GM12875 (cell line): ENCODE measurements around the gene TGFA.

ENCODE experiments used
- H3K4me3 ChIP-seq: one replicate; pipeline ENCODE4 v1.5.1; 2011; ENCODE audit warnings: low read depth, low read length, control low read depth
- TF ChIP-seq, protein P1 (sequence below): IDR thresholded peaks from 2 replicates; pipeline ENCODE4 v1.5.1; 2011; ENCODE audit warnings: low read depth, mild to moderate bottlenecking, control low read depth, inconsistent platforms, low read length, moderate library complexity, borderline replicate concordance; ENCODE audit not compliant: insufficient read depth

The TGFA gene

DNA sequence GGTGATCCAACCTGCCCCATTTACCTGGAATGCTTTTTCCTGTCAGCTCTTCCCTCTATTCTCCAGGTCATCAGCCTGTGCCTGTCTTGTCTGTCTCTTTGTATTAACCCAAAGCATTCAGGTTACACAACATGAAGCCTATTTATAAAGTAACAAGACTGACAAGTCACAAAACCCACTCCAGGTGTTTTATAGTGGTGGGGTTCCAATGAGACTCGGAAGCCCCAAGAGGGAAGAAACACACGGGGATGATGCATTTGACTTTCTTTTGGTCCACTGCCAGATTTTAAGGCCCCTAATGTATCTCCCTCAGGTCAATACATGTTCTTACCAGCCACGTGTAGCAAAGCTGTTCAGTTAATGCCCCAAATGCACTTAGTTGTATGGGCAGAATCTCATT lies 27.5 kb downstream of the TGFA start:
- TF ChIP-seq, protein P1, sequence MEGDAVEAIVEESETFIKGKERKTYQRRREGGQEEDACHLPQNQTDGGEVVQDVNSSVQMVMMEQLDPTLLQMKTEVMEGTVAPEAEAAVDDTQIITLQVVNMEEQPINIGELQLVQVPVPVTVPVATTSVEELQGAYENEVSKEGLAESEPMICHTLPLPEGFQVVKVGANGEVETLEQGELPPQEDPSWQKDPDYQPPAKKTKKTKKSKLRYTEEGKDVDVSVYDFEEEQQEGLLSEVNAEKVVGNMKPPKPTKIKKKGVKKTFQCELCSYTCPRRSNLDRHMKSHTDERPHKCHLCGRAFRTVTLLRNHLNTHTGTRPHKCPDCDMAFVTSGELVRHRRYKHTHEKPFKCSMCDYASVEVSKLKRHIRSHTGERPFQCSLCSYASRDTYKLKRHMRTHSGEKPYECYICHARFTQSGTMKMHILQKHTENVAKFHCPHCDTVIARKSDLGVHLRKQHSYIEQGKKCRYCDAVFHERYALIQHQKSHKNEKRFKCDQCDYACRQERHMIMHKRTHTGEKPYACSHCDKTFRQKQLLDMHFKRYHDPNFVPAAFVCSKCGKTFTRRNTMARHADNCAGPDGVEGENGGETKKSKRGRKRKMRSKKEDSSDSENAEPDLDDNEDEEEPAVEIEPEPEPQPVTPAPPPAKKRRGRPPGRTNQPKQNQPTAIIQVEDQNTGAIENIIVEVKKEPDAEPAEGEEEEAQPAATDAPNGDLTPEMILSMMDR, result no peak
- no peak overlapping the region for H3K4me3 ChIP-seq

DNA sequence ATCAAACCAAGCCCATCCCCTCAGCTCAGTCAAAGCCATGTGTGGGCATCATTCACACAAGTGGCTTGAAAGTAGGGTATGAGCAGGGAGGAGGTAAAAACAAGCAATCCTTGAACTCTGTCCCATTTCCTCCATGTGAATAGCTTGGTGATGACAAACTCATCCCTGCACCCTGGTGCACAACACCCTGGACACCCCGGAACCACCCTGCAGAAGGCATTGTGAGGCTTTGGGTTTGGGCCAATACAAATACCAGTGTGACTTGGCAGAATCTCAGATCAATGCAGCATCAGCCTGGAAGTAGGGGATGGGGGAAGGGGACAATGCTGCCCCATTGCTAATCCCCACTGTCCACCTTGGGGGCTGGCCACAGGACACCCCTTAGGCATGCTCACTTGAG lies 28.6 kb downstream of the TGFA start:
- TF ChIP-seq, protein P1, result no peak
- H3K4me3 ChIP-seq, result no peak overlapping the region

DNA sequence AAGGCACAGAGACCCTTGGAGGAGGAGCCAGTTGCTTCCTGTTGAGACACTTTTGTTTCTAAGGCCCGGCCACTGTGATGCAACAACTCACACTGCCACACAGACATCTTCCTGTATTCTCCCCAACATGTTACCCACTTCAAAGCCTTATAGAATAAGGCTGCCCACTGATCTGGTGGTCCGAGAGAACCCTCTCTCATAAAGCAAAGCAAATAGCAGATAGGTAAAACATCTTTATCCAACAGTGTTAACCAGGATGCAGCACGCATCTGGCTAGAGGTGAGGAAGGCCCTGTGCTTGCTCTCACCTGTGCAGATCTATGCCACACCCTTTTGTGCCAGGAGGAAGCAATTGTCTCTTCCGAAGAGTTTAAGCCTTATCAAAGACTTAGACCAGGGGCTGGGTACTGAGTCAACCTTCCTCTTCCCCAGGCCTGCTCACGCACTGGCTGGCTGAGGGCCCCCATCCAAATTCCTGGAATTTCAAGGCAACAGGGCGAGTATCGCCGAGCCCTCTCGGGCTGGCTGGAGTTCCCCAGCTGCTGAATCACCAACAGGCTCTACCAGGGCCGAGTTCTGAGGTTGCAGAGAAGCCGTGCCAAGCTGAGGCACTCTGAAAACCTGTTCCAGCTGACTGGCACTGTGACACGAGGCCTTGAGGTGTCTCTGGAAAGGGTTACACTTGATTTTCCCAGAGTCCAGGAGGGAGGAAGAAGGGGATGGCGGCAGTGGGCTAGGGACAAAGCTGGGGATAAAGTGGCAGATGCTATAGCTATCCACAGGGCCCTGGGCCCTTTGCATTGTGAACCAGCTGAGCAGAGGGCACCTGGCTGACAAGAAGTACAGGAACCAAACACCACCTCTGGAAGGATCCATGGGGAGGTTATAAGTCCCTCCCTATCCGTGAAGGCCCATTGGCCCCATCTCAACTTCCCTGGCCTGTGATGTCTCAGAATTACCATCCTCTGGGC lies 29.3 kb downstream of the TGFA start:
- TF ChIP-seq, protein P1, result no peak
- no peak overlapping the region for H3K4me3 ChIP-seq

DNA sequence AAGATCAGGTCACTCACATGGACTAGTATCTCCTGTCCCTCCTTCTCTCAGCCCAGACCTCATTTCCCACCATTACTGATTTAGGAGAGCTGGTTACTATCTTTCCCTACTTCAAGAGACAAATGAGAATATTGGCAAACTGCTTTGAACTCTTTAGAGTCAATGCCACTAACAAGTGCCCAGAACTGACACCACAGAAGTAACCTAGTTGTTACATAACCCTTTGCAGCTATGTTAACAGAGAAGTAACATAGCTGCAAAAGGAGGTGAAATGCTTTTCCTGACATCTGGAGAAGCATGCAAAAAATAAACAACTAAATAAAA lies 30.0 kb downstream of the TGFA start:
- H3K4me3 ChIP-seq, result no peak overlapping the region
- TF ChIP-seq, protein P1, result no peak

DNA sequence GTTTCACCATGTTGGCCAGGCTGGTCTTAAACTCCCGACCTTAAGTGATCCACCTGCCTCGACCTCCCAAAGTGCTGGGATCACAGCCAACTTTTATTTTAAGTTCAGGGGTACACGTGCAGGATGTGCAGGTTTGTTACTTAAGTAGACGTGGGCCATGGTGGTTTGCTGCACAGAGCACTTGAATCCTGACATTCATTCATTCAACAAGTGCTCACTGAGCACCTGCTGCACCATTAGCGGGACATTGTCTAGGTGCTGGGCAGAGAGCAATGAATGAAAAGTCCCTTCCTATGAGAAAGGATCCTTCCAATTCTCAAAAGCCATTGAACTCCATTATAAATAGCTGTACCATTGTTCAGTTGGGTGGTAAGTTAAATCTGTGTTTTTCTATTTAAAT lies 31.0 kb downstream of the TGFA start:
- TF ChIP-seq, protein P1, result no peak

DNA sequence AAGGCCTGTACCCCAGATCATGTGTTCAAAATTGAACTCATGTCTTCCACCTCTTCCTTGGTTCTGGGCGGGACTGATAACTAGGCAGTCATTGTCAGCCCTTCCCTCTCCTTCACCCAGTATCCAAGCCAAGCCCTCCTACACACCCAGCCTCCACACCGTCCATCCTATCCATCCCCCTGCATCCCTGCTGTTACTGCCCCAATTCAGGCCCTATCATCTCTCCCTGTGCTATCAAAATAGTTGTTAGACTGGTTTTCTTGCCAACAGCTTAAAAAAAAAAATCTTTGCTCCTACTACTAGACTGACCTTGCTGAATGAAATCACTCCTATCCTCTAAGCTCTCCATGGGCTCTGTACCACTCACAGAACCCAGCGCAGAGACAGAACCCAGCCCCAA lies 32.8 kb downstream of the TGFA start:
- TF ChIP-seq, protein P1, result no peak
- H3K4me3 ChIP-seq, result no peak overlapping the region

More for the DNA sequence above, 31.0 kb downstream of the TGFA start:
- no peak overlapping the region for H3K4me3 ChIP-seq

DNA sequence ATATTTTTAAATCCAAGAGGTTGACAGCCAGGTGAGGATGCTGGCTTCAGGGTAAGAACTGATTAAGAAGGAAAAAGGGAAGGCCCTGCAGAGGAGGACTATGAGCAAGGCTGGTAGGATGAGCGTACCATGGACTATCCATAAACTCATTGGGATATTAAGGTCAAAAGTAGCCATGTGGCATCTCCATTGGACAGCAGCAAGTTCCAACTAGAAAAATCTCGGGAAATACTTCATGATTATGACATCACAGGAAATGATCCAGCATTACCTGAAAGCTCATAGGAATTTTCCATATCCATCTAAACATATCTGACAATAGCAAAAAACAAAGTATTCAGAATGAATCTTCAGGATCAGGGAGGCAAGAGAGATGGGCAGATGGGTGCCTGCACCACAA lies 34.2 kb downstream of the TGFA start:
- H3K4me3 ChIP-seq, result no peak overlapping the region
- TF ChIP-seq, protein P1, result no peak
